Measurements from ENCODE around the gene PAPSS2. TPM values are rescaled to one million over a fixed set of nuclear protein-coding genes. Genes with fewer than 3 reads are reported as not detected.
A peak's percentile ranks its signal among the peaks of the same experiment; 100 is the strongest.
"Not testable (repeated sequence)": the region's sequence is repeated elsewhere in the genome, so short reads cannot be mapped to it uniquely, and the experiment has no call there.

The PAPSS2 gene
- total and polyA plus RNA-seq, 10 donors = 3.0 to 25.9 (median 12.6) TPM

DNA sequence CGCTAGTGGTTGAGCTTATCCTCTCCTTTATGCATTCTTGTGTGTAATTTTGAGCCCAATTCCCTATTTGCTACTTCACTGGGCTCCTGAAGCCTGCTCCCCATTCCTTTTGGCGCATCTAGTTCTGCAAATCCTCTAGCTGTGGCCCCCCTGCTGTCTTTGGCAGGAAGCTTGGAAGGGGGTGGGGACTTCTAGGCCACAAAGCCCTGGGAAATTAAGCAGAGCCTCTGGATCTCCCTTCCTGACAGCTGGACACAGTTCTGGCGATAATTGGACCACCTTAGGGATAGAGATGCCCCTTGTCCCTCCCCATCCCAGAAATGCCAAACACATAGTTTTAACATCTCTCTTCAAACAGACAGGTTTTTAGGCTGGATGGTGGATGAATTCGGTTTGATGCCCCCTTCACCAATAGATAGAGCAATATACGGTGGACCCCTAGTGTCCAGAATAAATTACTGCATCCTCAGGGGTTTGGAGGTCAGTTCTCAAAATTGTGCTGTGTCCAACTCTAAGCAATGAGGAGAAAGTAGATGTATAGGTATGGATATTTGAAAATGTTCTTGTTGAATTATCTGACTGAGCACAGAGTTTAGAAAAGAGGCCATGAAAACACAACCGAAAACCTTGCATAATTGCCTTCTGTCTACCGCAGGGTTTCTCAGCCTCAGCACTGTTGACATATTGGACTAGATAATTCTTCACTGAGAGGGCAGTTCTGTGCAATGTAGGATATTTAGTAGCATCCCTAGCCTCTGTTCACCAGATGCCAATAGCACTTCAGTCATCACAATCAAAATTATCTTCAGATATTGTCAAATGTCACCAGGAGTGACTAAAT lies 75.5 kb downstream of the PAPSS2 start:
- intact Hi-C loops (cut with DNase I; ENCODE audit: low total_unique reads) = loop anchor here (10.0 kb wide), 2 partner anchors 80 to 200 kb away; partner anchors contain the start of gene PAPSS2
- no peak overlapping the region for H3K4me3 ChIP-seq
- peak overlapping the region in 1 of 8 donors; percentile 24 for H3K27ac ChIP-seq
- no peaks in the 10 kb centered on the region for H3K36me3 ChIP-seq
- 38 to 49% (median 41%) methylated on average over 7 of the region's 7 CpGs for WGBS, 5 donors
- H3K9me3 ChIP-seq = no peaks in the 10 kb centered on the region
- H3K4me1 ChIP-seq = peaks cover 0 to 16% (median 8%) of the 10 kb centered on the region in 6 donors
- H3K27me3 ChIP-seq (replicated peaks in 1 of 7) = no peaks in the 10 kb centered on the region
- DNase-seq = no peak
- TF ChIP-seq POLR2A (IDR thresholded peaks at IDR 0.05) (no peak), CTCF (IDR thresholded peaks at IDR 0.05 in 8 of 11, conservative IDR thresholded peaks at IDR 0.05 in 3 of 11) (peak; percentile 43 to 78 (median 72)), POLR2AphosphoS5 (IDR thresholded peaks at IDR 0.05) (no peak)

- not testable (repeated sequence) for H3K36me3 ChIP-seq; H3K4me3 ChIP-seq; H3K9me3 ChIP-seq; H3K27ac ChIP-seq; DNase-seq; H3K27me3 ChIP-seq (replicated peaks in 1 of 7)
- peaks cover 0 to 16% (median 8%) of the 10 kb centered on the region in 6 donors for H3K4me1 ChIP-seq
- 93 to 100% (median 95%) methylated on average over 1 of the region's 1 CpG for WGBS, 5 donors
- intact Hi-C loops (cut with DNase I; ENCODE audit: low total_unique reads) = loop anchor here (10.0 kb wide), 2 partner anchors 83 to 203 kb away; partner anchors contain the start of gene PAPSS2
These were observed 78.6 kb downstream of the PAPSS2 start for GRCh38 chr10:87738253-87738652.

DNA sequence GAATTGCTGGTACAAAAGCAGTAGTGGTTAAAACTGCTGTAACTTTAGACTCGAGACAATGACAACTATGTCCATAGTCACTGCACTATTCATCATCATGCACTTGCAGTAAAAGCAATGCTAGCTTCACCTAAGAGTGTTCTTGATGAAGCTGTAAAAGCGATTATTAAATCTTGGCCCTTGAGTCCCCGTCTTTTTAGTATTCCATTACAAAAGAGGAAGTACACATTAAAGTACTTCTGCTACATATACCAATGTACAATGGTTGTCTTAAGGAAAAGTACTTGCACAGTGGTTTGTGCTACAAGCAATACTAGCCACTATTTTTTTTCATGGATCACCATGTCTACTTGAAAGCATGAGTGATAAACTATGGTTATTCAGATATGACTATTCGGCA lies 80.0 kb downstream of the PAPSS2 start:
- TF ChIP-seq CTCF (IDR thresholded peaks at IDR 0.05 in 8 of 11, conservative IDR thresholded peaks at IDR 0.05 in 3 of 11) (no peak), POLR2AphosphoS5 (IDR thresholded peaks at IDR 0.05) (no peak), POLR2A (IDR thresholded peaks at IDR 0.05) (no peak)
- WGBS, 5 donors = 78 to 92% (median 83%) methylated on average over 4 of the region's 4 CpGs
- intact Hi-C loops (cut with DNase I; ENCODE audit: low total_unique reads) = loop anchor here (10.0 kb wide), 2 partner anchors 85 to 205 kb away; partner anchors contain the start of gene PAPSS2
- peak overlapping the region in 2 of 8 donors; percentile 32 to 33 for H3K27ac ChIP-seq
- DNase-seq = no peak
- peaks cover 0 to 9% (median 5%) of the 10 kb centered on the region in 6 donors for H3K4me1 ChIP-seq
- no peak overlapping the region for H3K4me3 ChIP-seq
- no peaks in the 10 kb centered on the region for H3K27me3 ChIP-seq (replicated peaks in 1 of 7)
- peaks cover 0 to 9% (median 0%) of the 10 kb centered on the region in 6 donors for H3K36me3 ChIP-seq
- no peaks in the 10 kb centered on the region for H3K9me3 ChIP-seq

DNA sequence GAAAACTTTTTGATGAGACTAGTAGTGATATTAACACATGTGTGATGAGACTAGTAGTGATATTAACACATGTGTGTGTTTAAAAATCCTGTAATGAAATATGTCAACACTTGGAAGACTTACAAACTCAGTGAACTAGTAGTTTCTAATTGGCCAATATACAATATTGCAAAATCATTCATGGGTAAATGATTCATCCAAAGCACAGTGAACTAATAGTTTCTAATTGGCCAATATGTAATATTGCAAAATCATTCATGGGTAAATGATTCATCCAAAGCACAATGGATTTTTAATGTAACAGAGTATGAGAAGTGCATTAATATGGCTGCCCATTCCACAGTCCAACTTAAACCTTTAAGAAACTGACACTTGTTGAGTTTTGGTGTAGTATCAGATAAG lies 80.6 kb downstream of the PAPSS2 start:
- Histone ChIP-seq H3K4me1 (peaks cover 0 to 3% (median 0%) of the 10 kb centered on the region in 6 donors), H3K9me3 (no peaks in the 10 kb centered on the region), H3K27me3 (replicated peaks in 1 of 7) (no peaks in the 10 kb centered on the region), H3K27ac (peak overlapping the region in 3 of 8 donors; percentile 3 to 33 (median 32)), H3K36me3 (peaks cover 0 to 9% (median 0%) of the 10 kb centered on the region in 6 donors), H3K4me3 (no peak overlapping the region)
- intact Hi-C loops (cut with DNase I; ENCODE audit: low total_unique reads) = no loop called here
- no peak for TF ChIP-seq POLR2A (IDR thresholded peaks at IDR 0.05)
- TF ChIP-seq CTCF (IDR thresholded peaks at IDR 0.05 in 8 of 11, conservative IDR thresholded peaks at IDR 0.05 in 3 of 11) = no peak
- TF ChIP-seq POLR2AphosphoS5 (IDR thresholded peaks at IDR 0.05) = no peak
- DNase-seq = no peak

All from spleen (tissue), 11 donors.